Stimulated activated naive B cell treated with anti-CD40 and anti-IgM and Interleukin-4, amounts not matched to agents 10 μg/mL and 1 μg/mL and 100 μg/mL, for 72 hours (primary cell): ENCODE results near the gene CLDND2.
"Not testable (repeated sequence)": the region's sequence is repeated elsewhere in the genome, so short reads cannot be mapped to it uniquely, and the experiment has no call there.

ENCODE experiments used
- ATAC-seq, 2 donors: fragments of 150-1000 bp; cut with Tn5 transposase; replicated peaks; 2 replicates each; pipeline ENCODE4 v1.10.0; 2021; ENCODE audit warnings: moderate library complexity in 1 of 2
- DNase-seq: peaks from one replicate; pipeline ENCODE4 v3.0.0; 2021
- H3K27ac Mint-ChIP-seq: one replicate; pipeline ENCODE4 v1.8.0; 2022; ENCODE audit warnings: mild to moderate bottlenecking, mixed read lengths
- H3K27me3 Mint-ChIP-seq, 2 donors: one replicate each; pipeline ENCODE4 v1.8.0; 2022; ENCODE audit warnings: mixed read lengths in 2 of 2
- H3K36me3 Mint-ChIP-seq, 2 donors: one replicate each; pipeline ENCODE4 v1.8.0; 2022; ENCODE audit warnings: mixed read lengths in 2 of 2, mild to moderate bottlenecking in 1 of 2
- H3K4me1 Mint-ChIP-seq, 2 donors: one replicate each; pipeline ENCODE4 v1.8.0; 2022; ENCODE audit warnings: mixed read lengths in 2 of 2, mild to moderate bottlenecking in 1 of 2
- H3K4me3 Mint-ChIP-seq, 2 donors: one replicate each; pipeline ENCODE4 v1.8.0; 2022; ENCODE audit warnings: mild to moderate bottlenecking in 2 of 2, mixed read lengths in 2 of 2, moderate library complexity in 1 of 2
- H3K9me3 Mint-ChIP-seq, 2 donors: one replicate each; pipeline ENCODE4 v1.8.0; 2022; ENCODE audit warnings: mixed read lengths in 2 of 2, mild to moderate bottlenecking in 1 of 2

CLDND2 gene

DNA sequence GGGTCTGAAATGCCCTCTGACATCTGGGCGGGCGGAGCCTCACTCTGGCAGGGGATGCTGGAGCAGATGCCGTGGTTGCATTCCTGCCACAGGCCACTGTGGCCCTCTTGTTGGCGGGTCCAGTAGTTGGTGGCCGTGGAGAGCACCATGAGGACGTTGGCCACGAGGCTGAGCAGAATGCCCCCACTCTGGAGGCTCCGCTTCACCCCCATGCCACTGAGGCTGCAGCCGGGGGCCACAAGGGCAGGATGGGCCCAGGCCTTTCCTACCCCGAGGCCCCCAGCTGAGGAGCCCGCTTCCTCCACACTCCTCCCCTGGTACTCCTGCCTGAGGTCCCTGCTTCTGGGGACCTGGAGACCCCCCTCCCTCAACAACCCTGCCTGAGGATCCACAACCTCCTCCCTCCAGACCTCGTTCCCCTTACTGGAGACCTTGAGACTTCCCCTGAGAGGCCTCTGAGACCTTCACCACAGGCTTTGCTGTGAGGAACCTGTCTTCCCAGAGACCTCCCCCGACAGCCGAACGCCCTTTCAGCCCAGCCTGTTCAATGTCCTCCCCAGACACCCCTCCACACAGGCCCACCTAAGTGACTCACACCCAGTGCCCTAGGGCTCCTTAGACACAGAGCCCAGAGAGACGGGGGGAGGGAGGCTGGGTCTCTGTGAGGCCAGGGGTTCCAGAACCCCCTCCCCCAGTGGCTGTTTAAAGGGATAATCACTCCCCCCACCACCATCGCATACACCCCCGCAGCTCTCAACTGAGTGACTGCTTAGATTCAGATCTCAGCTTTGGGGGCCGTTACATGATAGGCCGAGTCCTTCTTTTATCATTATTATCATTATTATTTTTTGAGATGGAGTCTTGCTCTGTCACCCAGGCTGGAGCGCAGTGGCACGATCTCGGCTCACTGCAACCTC lies at the start of gene CLDND2:
Gene CLDND2 (minus strand): TSS at position 638 of the 917 bp plus-strand sequence. CDS start 426 bp downstream, at position 212.
- no peak for DNase-seq
- H3K9me3 Mint-ChIP-seq = no peaks in the 10 kb centered on the region
- peaks cover 10 to 17% of the 10 kb centered on the region in 2 donors for H3K36me3 Mint-ChIP-seq
- ATAC-seq = no peak
- peak within 1 kb of the TSS; percentile 95 to 96 for H3K4me3 Mint-ChIP-seq
- H3K4me1 Mint-ChIP-seq = peaks cover 49 to 72% of the 10 kb centered on the region in 2 donors
- no peaks in the 10 kb centered on the region for H3K27me3 Mint-ChIP-seq
- peak within 1 kb of the TSS; percentile 97 for H3K27ac Mint-ChIP-seq

DNA sequence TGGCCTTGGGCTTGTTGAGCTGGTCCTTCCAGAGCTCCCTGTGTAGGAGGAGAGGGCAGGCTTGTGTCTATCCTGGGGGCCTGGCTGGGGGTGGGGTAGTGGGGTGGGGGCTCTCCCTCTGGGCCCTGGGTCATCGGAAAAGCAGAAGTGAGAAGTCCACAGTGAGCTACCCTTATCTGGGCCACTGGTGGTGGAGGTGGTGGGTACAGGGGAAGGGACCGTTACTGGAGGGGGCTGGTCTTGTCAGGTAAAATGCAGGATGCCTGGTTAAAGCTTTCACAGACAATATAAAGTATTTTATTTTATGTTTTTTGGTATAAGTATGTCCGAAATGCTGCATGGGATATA lies 49.0 kb upstream of the CLDND2 start:
- H3K36me3 Mint-ChIP-seq = peaks cover 16 to 29% of the 10 kb centered on the region in 2 donors
- peaks cover 45 to 86% of the 10 kb centered on the region in 2 donors for H3K4me1 Mint-ChIP-seq
- no peak for DNase-seq
- H3K4me3 Mint-ChIP-seq = peak overlapping the region; percentile 91 to 97
- peaks cover 0 to 3% of the 10 kb centered on the region in 2 donors for H3K9me3 Mint-ChIP-seq
- peak overlapping the region; percentile 96 for H3K27ac Mint-ChIP-seq
- peak; percentile 67 to 76 for ATAC-seq
- peaks cover 4 to 5% of the 10 kb centered on the region in 2 donors for H3K27me3 Mint-ChIP-seq

DNA sequence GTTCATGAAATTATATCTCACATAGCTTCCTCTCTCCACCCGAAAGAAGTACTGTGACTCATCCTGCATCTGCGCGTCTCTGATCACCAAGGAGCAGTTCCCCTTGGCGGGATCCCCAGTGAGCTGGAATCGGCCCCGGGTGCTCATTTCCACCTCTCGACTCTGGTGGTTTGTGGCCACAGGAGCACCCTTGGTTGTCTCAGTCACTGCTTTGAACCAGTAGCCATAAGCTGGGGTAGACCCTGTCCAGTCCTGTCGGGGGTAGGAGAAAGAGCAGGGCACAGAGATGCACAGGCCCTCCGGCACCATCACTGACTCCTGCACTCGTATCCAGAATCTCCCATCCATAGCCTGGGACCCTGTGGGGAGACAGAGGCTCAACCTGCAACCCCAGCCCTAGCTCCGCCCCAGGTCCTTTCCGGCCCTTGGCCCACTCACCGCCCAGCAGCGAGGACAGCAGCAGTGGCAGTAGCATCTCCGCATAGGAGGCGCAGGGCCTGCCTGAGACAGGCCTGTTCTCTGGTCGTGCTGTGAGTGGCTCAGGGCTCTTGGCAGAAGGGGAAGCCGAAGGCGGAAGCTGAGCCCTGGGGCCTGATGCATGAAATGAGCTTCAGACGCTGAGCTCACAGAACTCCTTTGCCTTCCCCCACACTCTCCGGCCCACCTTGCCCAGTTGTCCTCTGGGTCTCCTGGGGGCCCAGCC lies 48.5 kb upstream of the CLDND2 start, which contains the start of gene SIGLEC10:
Gene SIGLEC10 (minus strand): TSS at position 536 of the 703 bp plus-strand sequence. CDS start 61 bp downstream, at position 475.
- H3K4me3 Mint-ChIP-seq = peak within 1 kb of the TSS; percentile 91 to 97
- peak; percentile 84 to 89 for ATAC-seq
- DNase-seq = peak; percentile 85
- peak within 1 kb of the TSS; percentile 96 for H3K27ac Mint-ChIP-seq
- peaks cover 45 to 91% of the 10 kb centered on the region in 2 donors for H3K4me1 Mint-ChIP-seq
- H3K9me3 Mint-ChIP-seq = peaks cover 0 to 3% of the 10 kb centered on the region in 2 donors
- H3K27me3 Mint-ChIP-seq = peaks cover 4 to 5% of the 10 kb centered on the region in 2 donors
- H3K36me3 Mint-ChIP-seq = peaks cover 19 to 35% of the 10 kb centered on the region in 2 donors

- Mint-ChIP-seq H3K4me3 (peak overlapping the region; percentile 91 to 97), H3K36me3 (peaks cover 22 to 38% of the 10 kb centered on the region in 2 donors)
Measured at GRCh38 chr19:51416422-51416821, 47.6 kb upstream of the CLDND2 start.

GRCh38 chr19:51415187-51415586 lies 46.4 kb upstream of the CLDND2 start:
- peaks cover 36 to 76% of the 10 kb centered on the region in 2 donors for H3K4me1 Mint-ChIP-seq
- peak overlapping the region; percentile 29 to 97 for H3K4me3 Mint-ChIP-seq
- DNase-seq (no peak), ATAC-seq (no peak)
- H3K36me3 Mint-ChIP-seq = peaks cover 33 to 47% of the 10 kb centered on the region in 2 donors
- no peaks in the 10 kb centered on the region for H3K27me3 Mint-ChIP-seq
- peaks cover 0 to 2% of the 10 kb centered on the region in 2 donors for H3K9me3 Mint-ChIP-seq
- H3K27ac Mint-ChIP-seq = no peak overlapping the region

More at GRCh38 chr19:51416422-51416821, 47.6 kb upstream of the CLDND2 start:
- not testable (repeated sequence) for ATAC-seq, H3K27me3 Mint-ChIP-seq, DNase-seq, H3K9me3 Mint-ChIP-seq
- Mint-ChIP-seq H3K4me1 (peaks cover 41 to 85% of the 10 kb centered on the region in 2 donors), H3K27ac (peak overlapping the region; percentile 96)

DNA sequence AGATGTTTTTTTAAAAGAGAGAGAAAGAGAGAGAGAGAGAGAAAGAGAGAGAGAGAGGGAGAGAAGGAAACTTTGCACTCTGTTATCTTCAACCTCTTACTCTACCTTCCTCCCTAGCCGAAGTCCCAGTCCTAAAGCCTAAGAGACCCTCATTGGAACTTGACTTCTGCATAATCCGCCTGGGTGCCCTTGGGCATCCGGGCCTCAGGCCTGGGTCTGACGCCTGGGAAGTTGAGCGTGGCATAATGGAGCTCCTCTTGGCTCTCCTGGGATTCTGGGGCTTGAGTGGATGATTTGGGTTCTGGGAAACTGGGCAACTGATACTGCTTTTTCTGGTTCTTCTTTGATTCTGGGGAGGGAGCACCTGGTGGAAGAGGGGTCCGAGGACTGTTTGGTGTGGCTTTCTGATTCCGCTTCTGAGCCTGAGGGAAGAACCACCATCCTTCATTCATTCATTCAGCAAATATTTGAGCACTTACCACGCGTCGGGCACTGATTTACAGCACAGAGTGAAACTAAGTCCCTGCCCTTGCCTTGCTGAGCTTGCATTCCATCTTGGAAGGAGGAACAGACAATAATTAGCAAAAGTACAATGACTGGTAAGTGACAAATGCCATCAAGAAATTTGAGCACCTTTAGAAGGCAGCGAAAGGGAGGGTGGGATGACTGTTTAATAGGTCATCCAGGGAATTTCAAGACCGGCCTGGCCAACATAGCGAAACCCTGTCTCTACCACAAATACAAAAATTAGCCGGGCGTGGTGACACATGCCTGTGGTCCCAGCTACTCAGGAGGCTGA lies 42.3 kb upstream of the CLDND2 start:
- peak overlapping the region; percentile 47 for H3K27ac Mint-ChIP-seq
- no peak for DNase-seq

GRCh38 chr19:51407511-51408131 lies 38.8 kb upstream of the CLDND2 start:
- Mint-ChIP-seq H3K27ac (no peak overlapping the region), H3K4me3 (no peak overlapping the region)

More for the DNA sequence above, 42.3 kb upstream of the CLDND2 start:
- Mint-ChIP-seq H3K9me3 (no peaks in the 10 kb centered on the region), H3K36me3 (peaks cover 31 to 44% of the 10 kb centered on the region in 2 donors), H3K27me3 (no peaks in the 10 kb centered on the region), H3K4me1 (peaks cover 23 to 74% of the 10 kb centered on the region in 2 donors), H3K4me3 (no peak overlapping the region)
- ATAC-seq = no peak

DNA sequence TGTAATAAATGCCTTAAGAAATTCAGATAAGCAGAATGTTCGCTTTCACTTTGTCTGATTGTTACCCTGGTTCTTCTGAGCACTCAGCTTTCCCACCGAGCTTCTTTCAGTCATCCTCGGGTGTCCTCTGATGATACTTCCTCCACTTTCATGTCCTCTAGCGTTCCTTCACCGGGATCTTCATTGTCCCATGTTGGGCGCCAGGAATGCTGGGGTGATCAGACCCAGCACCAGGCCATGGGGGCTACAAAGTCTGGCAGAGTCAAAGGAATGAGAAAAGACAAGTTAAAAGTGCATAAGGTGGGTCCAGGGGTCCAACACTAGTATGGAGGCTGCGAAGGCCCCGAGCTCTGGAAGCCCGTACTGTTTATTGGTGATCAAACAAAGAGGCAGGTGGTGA lies 33.3 kb upstream of the CLDND2 start:
- H3K9me3 Mint-ChIP-seq = peaks cover 10 to 15% of the 10 kb centered on the region in 2 donors
- H3K36me3 Mint-ChIP-seq = peaks cover 8 to 14% of the 10 kb centered on the region in 2 donors
- peaks cover 3 to 17% of the 10 kb centered on the region in 2 donors for H3K4me1 Mint-ChIP-seq
- H3K27ac Mint-ChIP-seq = peak overlapping the region; percentile 16
- H3K4me3 Mint-ChIP-seq = no peak overlapping the region
- DNase-seq = no peak
- H3K27me3 Mint-ChIP-seq = no peaks in the 10 kb centered on the region
- no peak for ATAC-seq

More at GRCh38 chr19:51407511-51408131, 38.8 kb upstream of the CLDND2 start:
- Mint-ChIP-seq H3K27me3 (no peaks in the 10 kb centered on the region), H3K36me3 (peaks cover 18 to 20% of the 10 kb centered on the region in 2 donors), H3K4me1 (peaks cover 12 to 43% of the 10 kb centered on the region in 2 donors), H3K9me3 (peaks cover 3 to 7% of the 10 kb centered on the region in 2 donors)
- peak; percentile 59 to 63 for ATAC-seq
- no peak for DNase-seq

GRCh38 chr19:51399936-51400335 lies 31.1 kb upstream of the CLDND2 start:
- not testable (repeated sequence) for H3K4me3 Mint-ChIP-seq, ATAC-seq, DNase-seq, H3K27ac Mint-ChIP-seq, H3K27me3 Mint-ChIP-seq
- H3K9me3 Mint-ChIP-seq = peaks cover 11 to 17% of the 10 kb centered on the region in 2 donors
- peaks cover 4 to 26% of the 10 kb centered on the region in 2 donors for H3K4me1 Mint-ChIP-seq
- H3K36me3 Mint-ChIP-seq = peaks cover 8 to 15% of the 10 kb centered on the region in 2 donors

- ATAC-seq (no peak), DNase-seq (no peak)
- Mint-ChIP-seq H3K9me3 (peaks cover 13 to 19% of the 10 kb centered on the region in 2 donors), H3K27me3 (no peaks in the 10 kb centered on the region), H3K36me3 (peaks cover 8 to 17% of the 10 kb centered on the region in 2 donors), H3K4me3 (no peak overlapping the region), H3K27ac (no peak overlapping the region), H3K4me1 (peaks cover 8 to 33% of the 10 kb centered on the region in 2 donors)
Measured at GRCh38 chr19:51399231-51399630, 30.4 kb upstream of the CLDND2 start.

DNA sequence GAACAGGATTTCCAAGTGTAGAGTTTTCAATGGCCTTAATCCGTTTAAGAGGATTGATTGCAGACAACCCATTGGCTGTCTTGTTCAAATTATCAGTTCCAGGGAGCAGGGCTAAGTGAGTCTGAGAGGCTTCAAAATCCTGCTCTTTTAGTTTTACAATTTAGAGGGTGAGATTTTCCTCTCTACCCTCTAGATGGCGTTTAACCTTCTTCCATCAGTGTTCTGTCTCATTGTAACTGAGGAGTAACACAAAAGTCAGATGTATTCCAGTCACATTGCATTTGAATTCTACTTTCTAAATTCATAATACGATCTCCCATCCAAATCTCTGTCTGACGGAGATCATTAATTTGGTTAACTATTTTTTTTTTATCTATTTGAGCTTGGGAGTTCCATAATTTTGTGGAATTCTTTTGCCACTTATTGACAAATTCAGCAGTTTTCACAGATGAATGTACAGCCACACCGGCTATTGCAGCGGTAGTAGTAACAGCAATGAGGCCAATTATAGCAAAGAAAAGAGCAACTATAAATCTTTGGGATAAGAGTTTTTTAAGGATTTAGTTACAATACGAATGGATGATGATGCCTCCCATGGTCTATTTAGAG lies 29.4 kb upstream of the CLDND2 start:
- H3K9me3 Mint-ChIP-seq = peaks cover 13 to 16% of the 10 kb centered on the region in 2 donors
- no peak overlapping the region for H3K4me3 Mint-ChIP-seq
- H3K4me1 Mint-ChIP-seq = peaks cover 11 to 39% of the 10 kb centered on the region in 2 donors
- H3K27ac Mint-ChIP-seq = no peak overlapping the region
- no peaks in the 10 kb centered on the region for H3K27me3 Mint-ChIP-seq
- peaks cover 8 to 17% of the 10 kb centered on the region in 2 donors for H3K36me3 Mint-ChIP-seq
- DNase-seq (no peak), ATAC-seq (no peak)

DNA sequence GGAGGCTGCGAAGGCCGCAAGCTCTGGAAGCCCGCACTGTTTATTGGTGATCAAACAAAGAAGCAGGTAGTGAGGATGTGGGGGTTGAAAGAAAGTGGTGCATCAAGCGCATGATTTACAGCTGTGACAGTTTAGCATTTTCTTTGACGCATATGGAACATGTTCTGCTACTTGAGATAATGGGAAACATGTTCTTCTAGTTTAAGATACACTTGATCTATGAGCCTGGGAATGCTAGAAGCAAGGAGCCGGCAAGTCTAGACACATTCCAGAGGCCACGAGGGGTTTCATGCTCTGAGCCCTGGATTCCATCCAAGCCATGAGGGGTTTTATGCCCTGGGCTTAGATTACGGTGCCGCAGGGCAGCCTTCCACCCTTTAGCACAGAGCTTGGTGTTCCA lies 28.6 kb upstream of the CLDND2 start:
- not testable (repeated sequence) for H3K4me3 Mint-ChIP-seq, H3K27ac Mint-ChIP-seq, H3K27me3 Mint-ChIP-seq, ATAC-seq, DNase-seq
- Mint-ChIP-seq H3K4me1 (peaks cover 14 to 46% of the 10 kb centered on the region in 2 donors), H3K36me3 (peaks cover 8 to 11% of the 10 kb centered on the region in 2 donors), H3K9me3 (peaks cover 11 to 12% of the 10 kb centered on the region in 2 donors)

GRCh38 chr19:51396175-51396574 lies 27.4 kb upstream of the CLDND2 start:
- peaks cover 0 to 3% of the 10 kb centered on the region in 2 donors for H3K36me3 Mint-ChIP-seq
- DNase-seq (no peak), ATAC-seq (no peak)
- peaks cover 4% of the 10 kb centered on the region in 2 donors for H3K9me3 Mint-ChIP-seq
- no peak overlapping the region for H3K27ac Mint-ChIP-seq
- H3K27me3 Mint-ChIP-seq = peaks cover 1 to 2% of the 10 kb centered on the region in 2 donors
- peaks cover 14 to 48% of the 10 kb centered on the region in 2 donors for H3K4me1 Mint-ChIP-seq
- no peak overlapping the region for H3K4me3 Mint-ChIP-seq
